ENCODE measurements around the gene SOBP.

The SOBP gene

GRCh38 chr6:107576852-107577251, 86.9 kb downstream of the SOBP start:
- H2AFZ ChIP-seq (ENCODE audit: low read depth), result no peak overlapping the region
- no peaks in the 10 kb centered on the region for H3K36me3 ChIP-seq (ENCODE audit: insufficient read depth)

GRCh38 chr6:107578642-107579341, 88.9 kb downstream of the SOBP start:
- Histone ChIP-seq H3K9ac (no peak overlapping the region), H3K27ac (no peak overlapping the region)

More at GRCh38 chr6:107576852-107577251, 86.9 kb downstream of the SOBP start:
- H3K79me2 ChIP-seq (ENCODE audit: insufficient read depth, low read depth), result no peaks in the 10 kb centered on the region
- H3K4me2 ChIP-seq, result no peak overlapping the region
- H3K27me3 ChIP-seq (ENCODE audit: insufficient read depth, low read depth), result no peaks in the 10 kb centered on the region
- H3K4me1 ChIP-seq (ENCODE audit: low read depth, poor library complexity, severe bottlenecking), result no peaks in the 10 kb centered on the region
- H3K4me3 ChIP-seq (IDR thresholded peaks at IDR 0.05; ENCODE audit: insufficient read depth, low read depth, low read length), result no peak overlapping the region
- H3K27ac ChIP-seq, result no peak overlapping the region
- TF ChIP-seq CTCF (conservative IDR thresholded peaks at IDR 0.05; ENCODE audit: low read depth, low read length), result no peak
- no peaks in the 10 kb centered on the region for H4K20me1 ChIP-seq (ENCODE audit: insufficient read depth)
- H3K9ac ChIP-seq, result no peak overlapping the region

GRCh38 chr6:107579456-107580056, 89.6 kb downstream of the SOBP start:
- Histone ChIP-seq H3K79me2 (ENCODE audit: insufficient read depth, low read depth) (no peaks in the 10 kb centered on the region), H3K9ac (no peak overlapping the region), H2AFZ (ENCODE audit: low read depth) (no peak overlapping the region), H3K4me1 (ENCODE audit: low read depth, poor library complexity, severe bottlenecking) (no peaks in the 10 kb centered on the region), H3K4me2 (no peak overlapping the region), H3K27me3 (ENCODE audit: insufficient read depth, low read depth) (no peaks in the 10 kb centered on the region), H3K27ac (no peak overlapping the region), H3K36me3 (ENCODE audit: insufficient read depth) (no peaks in the 10 kb centered on the region), H3K4me3 (IDR thresholded peaks at IDR 0.05; ENCODE audit: insufficient read depth, low read depth, low read length) (no peak overlapping the region), H4K20me1 (ENCODE audit: insufficient read depth) (no peaks in the 10 kb centered on the region)
- no peak for TF ChIP-seq CTCF (conservative IDR thresholded peaks at IDR 0.05; ENCODE audit: low read depth, low read length)

More at GRCh38 chr6:107578642-107579341, 88.9 kb downstream of the SOBP start:
- TF ChIP-seq CTCF (conservative IDR thresholded peaks at IDR 0.05; ENCODE audit: low read depth, low read length), result no peak
- Histone ChIP-seq H3K36me3 (ENCODE audit: insufficient read depth) (no peaks in the 10 kb centered on the region), H3K4me2 (no peak overlapping the region), H2AFZ (ENCODE audit: low read depth) (no peak overlapping the region), H3K4me3 (IDR thresholded peaks at IDR 0.05; ENCODE audit: insufficient read depth, low read depth, low read length) (no peak overlapping the region), H3K4me1 (ENCODE audit: low read depth, poor library complexity, severe bottlenecking) (no peaks in the 10 kb centered on the region), H3K27me3 (ENCODE audit: insufficient read depth, low read depth) (no peaks in the 10 kb centered on the region), H3K79me2 (ENCODE audit: insufficient read depth, low read depth) (no peaks in the 10 kb centered on the region), H4K20me1 (ENCODE audit: insufficient read depth) (no peaks in the 10 kb centered on the region)

- H3K79me2 ChIP-seq (ENCODE audit: insufficient read depth, low read depth), result no peaks in the 10 kb centered on the region
- no peak for TF ChIP-seq CTCF (conservative IDR thresholded peaks at IDR 0.05; ENCODE audit: low read depth, low read length)
These were observed 92.2 kb downstream of the SOBP start for GRCh38 chr6:107582086-107582485.

More at GRCh38 chr6:107582086-107582485, 92.2 kb downstream of the SOBP start:
- H4K20me1 ChIP-seq (ENCODE audit: insufficient read depth), result no peaks in the 10 kb centered on the region
- H3K27ac ChIP-seq, result no peak overlapping the region
- H3K27me3 ChIP-seq (ENCODE audit: insufficient read depth, low read depth), result no peaks in the 10 kb centered on the region
- no peak overlapping the region for H2AFZ ChIP-seq (ENCODE audit: low read depth)
- H3K4me3 ChIP-seq (IDR thresholded peaks at IDR 0.05; ENCODE audit: insufficient read depth, low read depth, low read length), result no peak overlapping the region
- H3K9ac ChIP-seq, result no peak overlapping the region
- no peak overlapping the region for H3K4me2 ChIP-seq
- no peaks in the 10 kb centered on the region for H3K36me3 ChIP-seq (ENCODE audit: insufficient read depth)
- no peaks in the 10 kb centered on the region for H3K4me1 ChIP-seq (ENCODE audit: low read depth, poor library complexity, severe bottlenecking)

Measured in KMS-11 (cell line).